ENCODE data around the gene RPL35. TPM values are rescaled to one million over a fixed set of nuclear protein-coding genes. Genes with fewer than 3 reads are reported as not detected.

RPL35 gene
- total and polyA plus RNA-seq, 10 of the 15 experiments (the other 5 are each of a cell fraction or from before 2014, with no cell fraction given): 2,572 to 6,300 (median 3,864) TPM

DNA sequence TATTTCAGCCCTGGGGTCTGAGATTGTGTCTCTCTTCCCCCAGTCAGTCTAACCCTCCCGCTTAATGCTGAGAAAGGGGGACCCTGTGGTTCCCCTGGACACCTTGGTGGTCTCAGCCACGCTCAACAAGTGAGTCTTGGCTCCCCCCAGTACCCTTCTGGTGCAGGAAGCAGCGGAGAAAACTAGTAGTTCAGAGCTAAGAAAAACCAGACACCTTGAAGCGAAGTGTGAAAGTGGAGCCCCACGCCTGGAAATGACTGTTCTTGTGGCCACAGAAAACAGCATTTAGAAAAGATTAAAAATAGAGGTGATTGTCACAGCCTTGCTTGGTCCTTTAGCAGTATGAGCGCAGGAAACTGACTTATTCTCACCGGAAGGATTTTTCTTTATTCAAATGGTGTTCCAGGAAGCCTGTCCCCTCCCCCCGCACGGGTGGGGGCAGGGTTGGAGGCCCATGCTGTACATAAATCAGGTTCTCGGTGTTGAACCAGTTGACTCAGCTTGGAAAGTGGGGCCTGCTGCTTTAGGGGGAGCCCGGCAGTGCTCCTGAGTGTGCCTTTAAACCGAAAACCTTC lies 8.3 kb upstream of the RPL35 start (continued):
- TF ChIP-seq, protein P1, sequence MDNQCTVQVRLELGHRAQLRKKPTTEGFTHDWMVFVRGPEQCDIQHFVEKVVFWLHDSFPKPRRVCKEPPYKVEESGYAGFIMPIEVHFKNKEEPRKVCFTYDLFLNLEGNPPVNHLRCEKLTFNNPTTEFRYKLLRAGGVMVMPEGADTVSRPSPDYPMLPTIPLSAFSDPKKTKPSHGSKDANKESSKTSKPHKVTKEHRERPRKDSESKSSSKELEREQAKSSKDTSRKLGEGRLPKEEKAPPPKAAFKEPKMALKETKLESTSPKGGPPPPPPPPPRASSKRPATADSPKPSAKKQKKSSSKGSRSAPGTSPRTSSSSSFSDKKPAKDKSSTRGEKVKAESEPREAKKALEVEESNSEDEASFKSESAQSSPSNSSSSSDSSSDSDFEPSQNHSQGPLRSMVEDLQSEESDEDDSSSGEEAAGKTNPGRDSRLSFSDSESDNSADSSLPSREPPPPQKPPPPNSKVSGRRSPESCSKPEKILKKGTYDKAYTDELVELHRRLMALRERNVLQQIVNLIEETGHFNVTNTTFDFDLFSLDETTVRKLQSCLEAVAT (IDR thresholded peaks at IDR 0.05): peak; percentile 18; the same call in 1 of the 2 replicates
- TF ChIP-seq, protein P2, sequence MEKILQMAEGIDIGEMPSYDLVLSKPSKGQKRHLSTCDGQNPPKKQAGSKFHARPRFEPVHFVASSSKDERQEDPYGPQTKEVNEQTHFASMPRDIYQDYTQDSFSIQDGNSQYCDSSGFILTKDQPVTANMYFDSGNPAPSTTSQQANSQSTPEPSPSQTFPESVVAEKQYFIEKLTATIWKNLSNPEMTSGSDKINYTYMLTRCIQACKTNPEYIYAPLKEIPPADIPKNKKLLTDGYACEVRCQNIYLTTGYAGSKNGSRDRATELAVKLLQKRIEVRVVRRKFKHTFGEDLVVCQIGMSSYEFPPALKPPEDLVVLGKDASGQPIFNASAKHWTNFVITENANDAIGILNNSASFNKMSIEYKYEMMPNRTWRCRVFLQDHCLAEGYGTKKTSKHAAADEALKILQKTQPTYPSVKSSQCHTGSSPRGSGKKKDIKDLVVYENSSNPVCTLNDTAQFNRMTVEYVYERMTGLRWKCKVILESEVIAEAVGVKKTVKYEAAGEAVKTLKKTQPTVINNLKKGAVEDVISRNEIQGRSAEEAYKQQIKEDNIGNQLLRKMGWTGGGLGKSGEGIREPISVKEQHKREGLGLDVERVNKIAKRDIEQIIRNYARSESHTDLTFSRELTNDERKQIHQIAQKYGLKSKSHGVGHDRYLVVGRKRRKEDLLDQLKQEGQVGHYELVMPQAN (conservative IDR thresholded peaks at IDR 0.05): no peak
- peak; percentile 79 for TF ChIP-seq JUNB (IDR thresholded peaks at IDR 0.05)
- TF ChIP-seq FOXK2 (IDR thresholded peaks at IDR 0.05): no peak
- peak; percentile 61; the same call in 1 of the 2 replicates for TF ChIP-seq TCF3 (IDR thresholded peaks at IDR 0.05; ENCODE audit: borderline replicate concordance, insufficient read depth, low read depth, low read length)
- no peak for TF ChIP-seq NFIC (IDR thresholded peaks at IDR 0.05; ENCODE audit: low read depth, low read length)
- TF ChIP-seq SRF (IDR thresholded peaks at IDR 0.05; ENCODE audit: low read depth in 2 of 2, low read length in 2 of 2): no peak
- TF ChIP-seq, protein P3, sequence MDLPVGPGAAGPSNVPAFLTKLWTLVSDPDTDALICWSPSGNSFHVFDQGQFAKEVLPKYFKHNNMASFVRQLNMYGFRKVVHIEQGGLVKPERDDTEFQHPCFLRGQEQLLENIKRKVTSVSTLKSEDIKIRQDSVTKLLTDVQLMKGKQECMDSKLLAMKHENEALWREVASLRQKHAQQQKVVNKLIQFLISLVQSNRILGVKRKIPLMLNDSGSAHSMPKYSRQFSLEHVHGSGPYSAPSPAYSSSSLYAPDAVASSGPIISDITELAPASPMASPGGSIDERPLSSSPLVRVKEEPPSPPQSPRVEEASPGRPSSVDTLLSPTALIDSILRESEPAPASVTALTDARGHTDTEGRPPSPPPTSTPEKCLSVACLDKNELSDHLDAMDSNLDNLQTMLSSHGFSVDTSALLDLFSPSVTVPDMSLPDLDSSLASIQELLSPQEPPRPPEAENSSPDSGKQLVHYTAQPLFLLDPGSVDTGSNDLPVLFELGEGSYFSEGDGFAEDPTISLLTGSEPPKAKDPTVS (IDR thresholded peaks at IDR 0.05; ENCODE audit: low read depth, low read length): no peak
- no peak for TF ChIP-seq BMI1 (IDR thresholded peaks at IDR 0.05; ENCODE audit: borderline replicate concordance)
- TF ChIP-seq SMARCA5 (IDR thresholded peaks at IDR 0.05): no peak
- no peak for TF ChIP-seq FOS (IDR thresholded peaks at IDR 0.05; ENCODE audit: borderline replicate concordance, extremely low read depth, insufficient read length)
- no peak for TF ChIP-seq CTCF (IDR thresholded peaks at IDR 0.05 in 2 of 3, conservative IDR thresholded peaks at IDR 0.05 in 1 of 3; ENCODE audit: control insufficient read depth in 2 of 3, extremely low read depth in 1 of 3, insufficient read depth in 1 of 3, low read depth in 3 of 3, low read length in 3 of 3)
- TF ChIP-seq SMAD1 (IDR thresholded peaks at IDR 0.05; ENCODE audit: low read depth, partially characterized antibody): no peak
- TF ChIP-seq MTA2 (IDR thresholded peaks at IDR 0.05; ENCODE audit: low read depth): no peak
- TF ChIP-seq ZSCAN29 (IDR thresholded peaks at IDR 0.05): no peak
- TF ChIP-seq NBN (IDR thresholded peaks at IDR 0.05): peak; percentile 52; the same call in 1 of the 2 replicates
- TF ChIP-seq BCL11A (IDR thresholded peaks at IDR 0.05; ENCODE audit: low read depth, low read length): no peak
- TF ChIP-seq BRCA1 (IDR thresholded peaks at IDR 0.05; ENCODE audit: low read depth, low read length): no peak
- no peak for TF ChIP-seq GABPA (IDR thresholded peaks at IDR 0.05; ENCODE audit: low read depth)
- peak; percentile 65 for TF ChIP-seq SMAD5 (IDR thresholded peaks at IDR 0.05; ENCODE audit: low read depth)
- TF ChIP-seq MXI1 (IDR thresholded peaks at IDR 0.05; ENCODE audit: low read depth, low read length): peak; percentile 80; the same call in 1 of the 2 replicates
- TF ChIP-seq EP300 (IDR thresholded peaks at IDR 0.05; ENCODE audit: borderline replicate concordance in 1 of 2, control insufficient read depth in 1 of 2, low read depth in 2 of 2, low read length in 2 of 2): peak; percentile 43 to 63; a peak in 1 of 4 replicates
- TF ChIP-seq, protein P4, sequence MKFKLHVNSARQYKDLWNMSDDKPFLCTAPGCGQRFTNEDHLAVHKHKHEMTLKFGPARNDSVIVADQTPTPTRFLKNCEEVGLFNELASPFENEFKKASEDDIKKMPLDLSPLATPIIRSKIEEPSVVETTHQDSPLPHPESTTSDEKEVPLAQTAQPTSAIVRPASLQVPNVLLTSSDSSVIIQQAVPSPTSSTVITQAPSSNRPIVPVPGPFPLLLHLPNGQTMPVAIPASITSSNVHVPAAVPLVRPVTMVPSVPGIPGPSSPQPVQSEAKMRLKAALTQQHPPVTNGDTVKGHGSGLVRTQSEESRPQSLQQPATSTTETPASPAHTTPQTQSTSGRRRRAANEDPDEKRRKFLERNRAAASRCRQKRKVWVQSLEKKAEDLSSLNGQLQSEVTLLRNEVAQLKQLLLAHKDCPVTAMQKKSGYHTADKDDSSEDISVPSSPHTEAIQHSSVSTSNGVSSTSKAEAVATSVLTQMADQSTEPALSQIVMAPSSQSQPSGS (IDR thresholded peaks at IDR 0.05; ENCODE audit: low read length): no peak

Measured in GM12878 (cell line).